PFSK-1 (cell line): ENCODE data around the gene IKBKG.

Experiments
- FOXP2 ChIP-seq: optimal IDR thresholded peaks from 2 replicates; pipeline ENCODE3; 2011; ENCODE audit warnings: borderline replicate concordance, control low read depth, inconsistent platforms; ENCODE audit not compliant: insufficient read depth; ENCODE audit errors: extremely low read length, extremely low read depth
- POLR2AphosphoS5 ChIP-seq: IDR thresholded peaks from 2 replicates; pipeline ENCODE4 v1.6.1; 2012; ENCODE audit warnings: low read depth, mild to moderate bottlenecking, control low read depth, low read length, moderate library complexity
- SIN3A ChIP-seq: IDR thresholded peaks from 2 replicates; pipeline ENCODE4 v1.6.1; 2012; ENCODE audit warnings: mild to moderate bottlenecking, low read length, moderate library complexity, borderline replicate concordance; ENCODE audit not compliant: insufficient read depth
- TAF1 ChIP-seq: IDR thresholded peaks from 2 replicates; pipeline ENCODE4 v1.6.1; 2012; ENCODE audit warnings: low read length, control low read depth, borderline replicate concordance; ENCODE audit not compliant: insufficient read depth
- TF ChIP-seq, protein P1 (sequence below), 2 experiments: IDR thresholded peaks; 2 replicates each; pipeline versions ENCODE4 v1.6.1 to v1.8.0; 2011 to 2012; ENCODE audit warnings: low read depth in 2 of 2, low read length in 2 of 2, control low read depth in 1 of 2, inconsistent platforms in 1 of 2, mild to moderate bottlenecking in 1 of 2, moderate library complexity in 1 of 2; ENCODE audit not compliant: insufficient read depth in 1 of 2

IKBKG gene

DNA sequence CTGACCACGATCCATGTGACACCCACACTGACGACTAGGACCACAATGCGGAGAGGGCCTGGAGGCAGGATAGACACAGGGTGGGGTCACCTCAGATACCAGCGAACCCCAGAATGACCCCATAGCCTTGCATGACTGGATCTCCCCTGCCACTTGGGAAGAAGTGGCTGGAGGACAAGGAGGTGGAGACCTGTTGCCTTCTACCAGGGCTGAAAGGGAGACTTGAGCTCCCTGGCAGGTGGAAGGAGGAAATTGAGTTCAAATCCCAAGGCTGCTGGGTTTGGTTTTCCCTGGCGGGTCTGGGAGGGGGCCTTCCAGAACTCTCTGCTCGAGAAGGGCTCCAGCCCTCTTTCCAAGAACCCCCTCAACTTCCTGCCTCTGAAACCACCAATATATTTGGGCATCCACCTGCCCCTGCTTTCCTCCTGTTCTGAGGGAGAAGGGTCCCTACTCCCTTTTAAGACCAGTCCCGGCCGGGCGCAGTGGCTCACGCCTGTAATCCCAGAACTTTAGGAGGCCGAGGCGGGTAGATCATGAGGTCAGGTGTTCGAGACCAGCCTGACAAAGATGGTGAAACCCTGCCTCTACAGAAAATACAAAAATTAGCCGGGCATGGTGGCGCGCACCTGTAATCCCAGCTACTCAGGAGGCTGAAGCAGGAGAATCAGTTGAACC is 34.4 kb upstream of the IKBKG start:
- TF ChIP-seq FOXP2 (no peak), SIN3A (no peak), TAF1 (no peak), POLR2AphosphoS5 (no peak)
- TF ChIP-seq, protein P1, sequence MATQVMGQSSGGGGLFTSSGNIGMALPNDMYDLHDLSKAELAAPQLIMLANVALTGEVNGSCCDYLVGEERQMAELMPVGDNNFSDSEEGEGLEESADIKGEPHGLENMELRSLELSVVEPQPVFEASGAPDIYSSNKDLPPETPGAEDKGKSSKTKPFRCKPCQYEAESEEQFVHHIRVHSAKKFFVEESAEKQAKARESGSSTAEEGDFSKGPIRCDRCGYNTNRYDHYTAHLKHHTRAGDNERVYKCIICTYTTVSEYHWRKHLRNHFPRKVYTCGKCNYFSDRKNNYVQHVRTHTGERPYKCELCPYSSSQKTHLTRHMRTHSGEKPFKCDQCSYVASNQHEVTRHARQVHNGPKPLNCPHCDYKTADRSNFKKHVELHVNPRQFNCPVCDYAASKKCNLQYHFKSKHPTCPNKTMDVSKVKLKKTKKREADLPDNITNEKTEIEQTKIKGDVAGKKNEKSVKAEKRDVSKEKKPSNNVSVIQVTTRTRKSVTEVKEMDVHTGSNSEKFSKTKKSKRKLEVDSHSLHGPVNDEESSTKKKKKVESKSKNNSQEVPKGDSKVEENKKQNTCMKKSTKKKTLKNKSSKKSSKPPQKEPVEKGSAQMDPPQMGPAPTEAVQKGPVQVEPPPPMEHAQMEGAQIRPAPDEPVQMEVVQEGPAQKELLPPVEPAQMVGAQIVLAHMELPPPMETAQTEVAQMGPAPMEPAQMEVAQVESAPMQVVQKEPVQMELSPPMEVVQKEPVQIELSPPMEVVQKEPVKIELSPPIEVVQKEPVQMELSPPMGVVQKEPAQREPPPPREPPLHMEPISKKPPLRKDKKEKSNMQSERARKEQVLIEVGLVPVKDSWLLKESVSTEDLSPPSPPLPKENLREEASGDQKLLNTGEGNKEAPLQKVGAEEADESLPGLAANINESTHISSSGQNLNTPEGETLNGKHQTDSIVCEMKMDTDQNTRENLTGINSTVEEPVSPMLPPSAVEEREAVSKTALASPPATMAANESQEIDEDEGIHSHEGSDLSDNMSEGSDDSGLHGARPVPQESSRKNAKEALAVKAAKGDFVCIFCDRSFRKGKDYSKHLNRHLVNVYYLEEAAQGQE (IDR thresholded peaks at IDR 0.05; ENCODE audit: insufficient read depth in 1 of 2, low read depth in 2 of 2, low read length in 2 of 2): no peak

DNA sequence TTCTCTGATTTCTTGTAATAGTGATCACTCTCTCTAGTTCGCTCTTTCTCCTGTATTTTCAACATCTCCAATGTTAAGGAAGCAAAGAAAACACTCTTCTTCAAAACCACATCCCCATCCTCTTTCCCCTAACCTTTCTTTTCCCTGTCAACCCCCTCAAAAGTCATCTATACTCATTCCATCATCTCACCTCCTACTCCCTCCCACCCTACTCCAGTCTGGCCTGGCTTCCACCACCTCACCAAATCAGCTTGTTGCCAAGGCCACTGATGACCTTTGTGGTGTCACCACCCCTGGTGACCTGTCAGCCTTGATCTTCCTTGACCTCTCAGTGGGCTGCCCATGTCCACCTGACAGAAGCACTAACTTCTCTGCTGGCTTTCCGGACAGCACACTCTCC is 33.7 kb upstream of the IKBKG start:
- TF ChIP-seq SIN3A (no peak), POLR2AphosphoS5 (no peak)

DNA sequence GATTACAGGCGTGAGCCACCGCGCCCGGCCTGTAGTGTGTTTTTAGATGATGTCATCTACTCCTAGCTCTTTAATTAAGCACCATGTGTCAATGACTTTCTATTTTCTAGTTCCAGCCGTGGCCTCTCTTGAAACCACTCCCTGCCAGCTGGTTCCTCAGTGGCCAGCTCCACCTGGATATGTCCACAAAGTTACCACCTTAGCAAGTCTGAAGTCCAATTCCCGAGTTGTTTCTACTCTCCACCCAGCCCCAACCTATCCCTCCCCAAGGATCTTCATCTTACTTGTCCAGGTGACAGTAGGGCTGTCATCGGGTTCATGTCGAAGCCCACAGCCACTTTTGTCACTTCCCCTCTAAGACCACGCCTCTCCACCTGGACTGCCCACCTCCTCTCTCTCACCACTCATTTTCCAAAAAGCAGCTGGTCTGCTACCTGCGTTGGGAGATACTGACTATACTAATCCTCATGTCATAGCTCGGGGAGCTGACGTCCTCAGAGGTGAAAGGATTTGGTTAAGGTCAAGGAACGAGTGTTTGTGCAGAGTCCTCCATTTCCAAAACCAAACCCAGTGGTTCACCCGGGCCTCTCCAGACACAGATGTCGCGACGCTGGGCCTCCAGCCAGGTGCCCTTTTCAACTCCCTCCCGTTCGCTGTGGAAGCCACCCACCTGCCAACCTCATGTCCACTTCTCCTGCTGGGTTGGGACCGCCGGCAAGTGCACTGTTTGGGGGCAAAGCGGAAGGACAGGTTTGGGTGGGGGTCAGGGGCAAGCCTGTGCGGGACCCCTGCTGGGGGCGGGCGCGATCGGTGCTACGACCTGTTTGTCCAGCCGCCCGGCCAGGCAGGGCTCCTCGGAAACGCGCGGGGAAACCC is 32.1 kb upstream of the IKBKG start:
- TF ChIP-seq FOXP2 (no peak), TAF1 (no peak), POLR2AphosphoS5 (no peak), SIN3A (no peak)
- TF ChIP-seq, protein P1 (IDR thresholded peaks at IDR 0.05; ENCODE audit: insufficient read depth in 1 of 2, low read depth in 2 of 2, low read length in 2 of 2): no peak

DNA sequence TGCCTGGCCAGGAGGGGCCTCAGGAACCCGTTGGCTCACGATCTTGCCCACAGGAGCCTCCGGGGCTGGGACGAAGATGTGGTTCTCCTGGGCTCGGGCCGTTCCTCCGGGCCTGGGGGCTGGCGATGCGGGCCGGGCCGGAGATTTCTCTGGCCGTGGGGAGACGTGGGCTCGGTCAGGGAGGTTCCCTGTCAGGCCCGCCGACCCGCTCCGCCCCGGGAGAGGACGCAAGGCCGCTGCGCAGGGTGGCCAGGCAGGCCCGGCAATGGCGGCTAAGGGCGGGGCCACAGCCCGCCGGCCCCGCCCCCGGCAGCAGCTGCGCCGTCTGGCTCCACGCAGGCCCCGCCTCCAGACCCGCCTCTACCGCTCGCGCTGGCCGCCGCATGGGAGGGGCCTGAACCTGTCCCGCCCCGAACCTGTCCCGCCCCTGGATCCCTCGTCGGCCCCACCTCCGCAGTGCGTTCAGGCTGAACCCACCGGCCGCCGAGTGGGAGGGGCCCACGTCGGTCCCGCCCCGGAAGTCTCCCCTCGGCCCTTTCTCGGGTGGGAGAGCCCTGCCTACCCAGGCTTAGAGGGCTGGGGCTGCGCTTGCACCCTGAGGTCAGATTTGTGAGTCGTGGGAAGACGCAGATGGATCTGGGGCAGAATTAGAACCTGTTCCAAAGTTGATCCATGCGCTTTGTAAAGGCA is 31.3 kb upstream of the IKBKG start, which contains the start of gene FAM3A:
FAM3A (minus strand) TSS at position 267 of the 690 bp plus-strand sequence. CDS start 460 bp downstream, outside the sequence.
- TF ChIP-seq TAF1: peak; percentile 18; the same call in 1 of the 2 replicates
- TF ChIP-seq SIN3A: no peak
- TF ChIP-seq FOXP2: peak; percentile 14
- TF ChIP-seq POLR2AphosphoS5: peak; percentile 76; the same call in 1 of the 2 replicates
- TF ChIP-seq, protein P1 (IDR thresholded peaks at IDR 0.05; ENCODE audit: insufficient read depth in 1 of 2, low read depth in 2 of 2, low read length in 2 of 2): no peak

DNA sequence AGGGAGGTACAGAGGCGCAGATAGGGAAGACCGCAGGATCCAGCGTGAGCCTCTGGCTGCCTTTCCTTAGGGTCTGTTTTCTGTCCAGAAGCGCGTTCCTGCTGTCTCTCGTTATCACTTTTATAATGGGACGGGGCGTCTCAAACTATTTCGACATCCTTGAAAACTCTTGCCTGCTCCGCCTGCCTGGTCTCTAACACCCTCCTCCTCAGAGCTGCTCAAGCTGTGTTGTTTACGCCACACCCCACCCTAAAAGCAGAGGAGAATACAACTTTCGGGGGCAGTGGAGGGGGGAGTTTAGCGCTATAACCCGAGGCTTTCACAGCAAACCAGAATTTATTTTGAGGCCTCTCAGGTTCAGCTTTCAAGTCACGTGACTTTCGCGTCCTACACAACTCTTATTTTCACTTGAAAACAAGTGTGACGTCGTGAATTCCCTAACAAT is 30.7 kb upstream of the IKBKG start:
- TF ChIP-seq, protein P1 (IDR thresholded peaks at IDR 0.05; ENCODE audit: insufficient read depth in 1 of 2, low read depth in 2 of 2, low read length in 2 of 2): no peak
- TF ChIP-seq SIN3A (no peak), FOXP2 (no peak), TAF1 (no peak), POLR2AphosphoS5 (no peak)
